GM12872 (cell line): ENCODE data around the gene TNK2.

ENCODE experiments used
- TF ChIP-seq, protein P1 (sequence below): IDR thresholded peaks from 3 replicates; pipeline ENCODE4 v1.5.1; 2011; ENCODE audit warnings: low read depth, mild to moderate bottlenecking, low read length, moderate library complexity; ENCODE audit not compliant: insufficient read depth

TNK2 gene

DNA sequence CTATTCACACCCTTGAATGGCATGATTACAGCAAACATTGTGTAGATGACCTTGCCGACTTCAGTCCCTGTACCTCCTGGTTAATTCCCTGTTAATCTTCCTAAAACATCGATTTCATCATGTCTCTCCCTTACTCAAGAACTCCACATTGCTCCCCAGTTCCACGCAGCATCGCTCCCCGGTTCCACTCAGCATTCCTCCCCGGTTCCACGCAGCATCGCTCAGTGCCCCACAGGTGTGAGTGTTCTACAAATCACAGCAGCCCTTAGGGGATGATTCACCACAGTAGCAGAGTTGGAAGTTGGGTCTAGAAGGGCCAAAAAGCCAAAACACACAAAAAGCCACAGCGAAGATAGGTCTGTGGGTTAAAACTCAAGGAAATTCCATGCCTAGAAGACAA lies 8.6 kb upstream of the TNK2 start:
- TF ChIP-seq, protein P1, sequence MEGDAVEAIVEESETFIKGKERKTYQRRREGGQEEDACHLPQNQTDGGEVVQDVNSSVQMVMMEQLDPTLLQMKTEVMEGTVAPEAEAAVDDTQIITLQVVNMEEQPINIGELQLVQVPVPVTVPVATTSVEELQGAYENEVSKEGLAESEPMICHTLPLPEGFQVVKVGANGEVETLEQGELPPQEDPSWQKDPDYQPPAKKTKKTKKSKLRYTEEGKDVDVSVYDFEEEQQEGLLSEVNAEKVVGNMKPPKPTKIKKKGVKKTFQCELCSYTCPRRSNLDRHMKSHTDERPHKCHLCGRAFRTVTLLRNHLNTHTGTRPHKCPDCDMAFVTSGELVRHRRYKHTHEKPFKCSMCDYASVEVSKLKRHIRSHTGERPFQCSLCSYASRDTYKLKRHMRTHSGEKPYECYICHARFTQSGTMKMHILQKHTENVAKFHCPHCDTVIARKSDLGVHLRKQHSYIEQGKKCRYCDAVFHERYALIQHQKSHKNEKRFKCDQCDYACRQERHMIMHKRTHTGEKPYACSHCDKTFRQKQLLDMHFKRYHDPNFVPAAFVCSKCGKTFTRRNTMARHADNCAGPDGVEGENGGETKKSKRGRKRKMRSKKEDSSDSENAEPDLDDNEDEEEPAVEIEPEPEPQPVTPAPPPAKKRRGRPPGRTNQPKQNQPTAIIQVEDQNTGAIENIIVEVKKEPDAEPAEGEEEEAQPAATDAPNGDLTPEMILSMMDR = no peak

DNA sequence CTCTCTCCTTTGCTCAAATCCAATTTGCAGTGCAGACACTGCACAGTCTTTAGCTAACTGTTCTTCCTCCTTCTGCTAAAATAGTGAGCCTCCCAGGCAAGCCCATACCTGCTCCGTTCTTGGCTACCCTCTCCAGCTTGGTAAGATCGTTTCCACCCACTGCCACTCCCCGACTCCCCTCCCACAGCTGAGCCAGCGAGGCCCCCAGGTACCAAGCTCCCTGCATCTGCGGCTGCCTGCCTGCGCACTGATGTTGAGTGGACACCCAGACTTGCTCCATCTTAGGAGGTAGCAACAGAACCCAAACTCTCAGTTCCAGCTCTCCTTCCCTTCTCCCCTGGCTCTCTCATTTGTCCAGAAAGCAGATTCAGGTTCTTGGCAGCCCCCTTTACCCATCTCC lies 7.9 kb upstream of the TNK2 start:
- TF ChIP-seq, protein P1 = no peak

DNA sequence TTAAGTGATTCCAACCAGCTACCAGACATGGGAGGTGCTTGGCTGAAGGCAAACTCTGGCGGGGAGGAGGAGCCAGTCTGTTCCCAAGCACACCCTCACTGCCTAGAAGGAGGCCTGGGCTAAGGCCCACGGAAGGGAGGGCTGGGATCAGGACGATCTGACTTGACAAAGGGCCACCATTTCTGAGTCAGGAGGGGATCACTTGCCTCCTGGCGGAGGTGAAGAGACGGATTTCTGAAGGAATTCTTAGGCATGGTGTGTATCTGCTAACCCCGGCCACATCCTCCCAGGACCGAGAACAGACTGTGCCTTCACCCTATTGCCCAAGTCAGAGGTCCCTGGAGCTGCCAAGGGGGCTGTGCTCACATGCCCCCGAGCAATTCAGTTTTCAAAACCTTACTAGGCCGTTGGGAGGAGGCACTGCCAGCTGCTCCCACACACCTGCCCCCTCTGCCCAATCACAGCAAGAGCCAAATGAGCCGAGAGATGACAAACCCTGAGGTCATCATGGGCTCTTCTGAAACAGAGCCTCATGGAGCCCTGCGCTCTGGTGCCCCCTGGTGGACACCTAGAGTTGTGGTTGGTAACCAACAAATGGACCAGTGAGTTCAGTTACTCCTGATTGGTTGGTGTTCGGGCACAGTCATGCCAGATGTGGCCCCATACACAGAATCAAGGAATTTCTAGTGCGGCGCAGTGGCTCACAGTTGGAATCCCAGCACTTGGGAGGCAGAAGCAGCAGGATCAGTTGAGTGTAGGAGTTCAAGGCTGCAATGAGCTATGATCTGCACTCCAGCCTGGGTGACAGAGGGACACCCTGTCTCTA lies 6.5 kb upstream of the TNK2 start:
- TF ChIP-seq, protein P1 = peak; percentile 98

DNA sequence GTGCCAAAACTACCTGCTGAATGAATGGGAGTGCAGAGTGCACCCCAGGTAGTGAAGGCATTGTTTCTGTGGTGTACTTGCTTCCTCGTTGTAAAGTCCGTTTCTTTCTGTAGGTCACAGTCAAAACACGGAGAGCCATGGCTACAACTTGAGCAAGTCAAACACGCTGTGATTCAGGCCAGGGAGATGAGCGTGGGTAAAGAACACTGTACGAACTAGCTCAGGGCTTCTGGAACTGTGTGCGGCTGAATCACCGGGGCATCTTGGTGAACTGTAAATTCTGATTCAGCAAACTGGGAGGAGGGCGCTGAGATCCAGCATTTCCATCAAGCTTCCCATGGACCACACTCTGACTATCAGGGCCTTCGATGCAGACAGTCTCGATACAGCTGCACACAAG lies 5.0 kb upstream of the TNK2 start:
- TF ChIP-seq, protein P1 = no peak

DNA sequence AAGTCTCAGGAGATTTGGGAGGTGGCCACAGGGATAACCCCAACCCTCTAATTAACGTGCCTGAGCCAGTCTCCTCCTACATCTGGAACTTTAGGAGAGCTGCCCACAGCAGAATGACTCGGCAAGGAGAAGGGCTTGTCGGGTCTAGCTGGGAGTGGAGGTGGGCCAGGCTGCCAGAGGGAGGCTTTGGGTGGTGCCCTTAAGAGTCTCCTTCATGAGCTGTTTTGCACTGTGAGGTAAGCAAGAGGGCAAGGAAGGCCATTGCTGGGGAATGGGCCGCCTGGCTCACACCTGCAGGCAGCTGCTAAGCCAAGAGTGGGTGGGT lies 3.6 kb upstream of the TNK2 start:
- TF ChIP-seq, protein P1 = no peak

DNA sequence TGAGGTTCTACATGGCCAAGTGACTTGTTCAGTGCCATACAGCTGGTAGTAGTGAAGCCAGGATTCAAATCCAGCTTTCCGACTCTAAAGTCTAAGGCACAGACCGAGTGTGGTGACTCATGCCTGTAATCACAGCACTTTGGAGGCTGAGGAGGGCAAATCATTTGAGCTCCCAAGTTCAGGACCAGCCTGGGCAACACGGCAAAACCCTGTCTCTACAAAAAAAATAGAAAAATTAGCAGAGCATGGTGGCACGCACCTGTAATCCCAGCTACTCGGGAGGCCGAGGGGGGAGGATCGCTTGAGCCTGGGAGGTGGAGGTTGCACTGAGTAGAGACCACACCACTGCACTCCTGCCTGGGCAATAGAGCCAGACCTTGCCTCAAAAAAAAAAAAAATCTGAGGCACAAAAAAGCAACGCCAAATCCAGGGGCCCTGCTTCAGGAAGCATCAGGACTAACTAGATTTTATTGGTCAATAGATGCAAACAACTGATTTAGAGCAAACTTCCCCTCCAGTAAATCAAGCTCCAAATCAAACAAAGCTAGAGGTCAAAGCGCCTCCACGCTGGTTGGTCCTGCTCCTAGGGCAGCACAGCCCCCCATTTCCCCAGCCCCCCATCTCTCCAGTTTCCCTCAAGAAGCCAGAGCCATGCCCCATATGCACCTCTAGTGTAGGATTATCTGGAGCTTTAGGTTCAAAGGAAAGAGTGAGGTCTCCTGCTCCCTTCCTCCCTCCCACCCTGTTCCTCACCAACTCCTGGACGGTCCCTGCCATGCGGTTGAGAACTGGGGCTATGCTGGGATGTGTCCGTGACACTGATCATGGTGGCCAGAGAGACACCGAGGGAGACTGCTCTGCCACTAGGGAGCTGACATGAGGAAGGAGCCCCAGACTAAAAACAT lies 2.9 kb upstream of the TNK2 start:
- TF ChIP-seq, protein P1 = no peak

DNA sequence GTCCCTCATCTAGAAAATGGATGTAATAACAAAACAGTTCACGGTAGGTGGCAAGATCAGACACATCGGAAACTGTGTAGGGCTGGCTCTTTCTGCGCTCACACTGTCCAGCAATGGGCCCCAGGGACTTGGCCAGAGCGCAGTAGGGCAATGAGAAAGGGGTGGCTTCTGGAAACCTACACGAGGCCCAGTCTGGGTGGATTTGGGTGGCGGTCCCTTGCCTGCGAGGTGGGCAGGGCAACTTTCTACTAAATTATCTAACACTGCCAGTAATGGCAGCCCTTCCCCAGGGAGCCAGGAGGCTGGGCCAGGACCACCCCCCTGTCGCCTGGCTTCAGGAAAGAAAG lies 2.1 kb upstream of the TNK2 start:
- TF ChIP-seq, protein P1 = no peak
